K562 (cell line): ENCODE results near the gene BRME1. TPM values are rescaled to one million over a fixed set of nuclear protein-coding genes. Genes with fewer than 3 reads are reported as not detected.
A peak's percentile ranks its signal among the peaks of the same experiment; 100 is the strongest.

Experiments used
- ZNF282 ChIP-seq: sonication (generic); formaldehyde crosslinking; IDR thresholded peaks from 2 replicates; pipeline ENCODE4 v1.8.1; 2023; ENCODE audit warnings: missing genetic modification reagents
- ZNF589 ChIP-seq: fragments of 200-800 bp; sonication (Bioruptor generic); IDR thresholded peaks from 2 replicates; pipeline ENCODE4 v1.6.1; 2016; ENCODE audit warnings: low read depth, missing genetic modification characterization, missing compliant biosample characterization
- ZNF76 ChIP-seq: fragments of 250-450 bp; sonication (Bioruptor Pico); IDR thresholded peaks from 2 replicates; pipeline ENCODE4 v1.4.0; 2020; ENCODE audit warnings: mild to moderate bottlenecking, moderate library complexity, borderline replicate concordance
- polyA plus RNA-seq, 8 experiments: library from polyadenylated mRNA; depleted of rRNA in 4 of 8; stranded (reverse) in 5 of 8; unstranded in 3 of 8; fragments of >200 nt; fragmentation: Nextera tagmentation in 2 of 8; fragmentation: Illumina TruSeq in 1 of 8; extraction: Ambion mirVana in 2 of 8; extraction: Trizol in 1 of 8; gene quantifications; 2 replicates each; pipeline versions ENCODE4 v1.2.1 to v1.2.3, GENCODE V29; 2011 to 2014; ENCODE audit warnings: inconsistent platforms in 1 of 8, missing spikeins in 1 of 8
- total RNA-seq, 7 experiments: library from RNA; depleted of rRNA in 6 of 7; stranded (reverse); fragments of >200 nt in 6 of 7; fragmentation: Illumina TruSeq in 2 of 7; extraction: Trizol in 2 of 7; gene quantifications; 2 replicates each; pipeline versions ENCODE4 v1.2.1 to v1.2.3, GENCODE V29; 2011 to 2021; ENCODE audit warnings: low replicate concordance in 1 of 7
- TF ChIP-seq, protein P1 (sequence below): fragments of 200-600 bp; sonication (generic); IDR thresholded peaks from one replicate; pipeline ENCODE4 v1.6.1; 2012; ENCODE audit warnings: mild to moderate bottlenecking, low read depth, low read length, inconsistent platforms
- TF ChIP-seq, protein P2 (sequence below): sonication (generic); formaldehyde crosslinking; IDR thresholded peaks from 2 replicates; pipeline ENCODE4 v1.8.1; 2023; ENCODE audit warnings: mild to moderate bottlenecking, missing genetic modification reagents

Gene BRME1
- total and polyA plus RNA-seq, 9 of the 15 experiments (the other 6 are each of a cell fraction or from before 2014, with no cell fraction given) = 0.75 to 6.1 (median 3.6) TPM

DNA sequence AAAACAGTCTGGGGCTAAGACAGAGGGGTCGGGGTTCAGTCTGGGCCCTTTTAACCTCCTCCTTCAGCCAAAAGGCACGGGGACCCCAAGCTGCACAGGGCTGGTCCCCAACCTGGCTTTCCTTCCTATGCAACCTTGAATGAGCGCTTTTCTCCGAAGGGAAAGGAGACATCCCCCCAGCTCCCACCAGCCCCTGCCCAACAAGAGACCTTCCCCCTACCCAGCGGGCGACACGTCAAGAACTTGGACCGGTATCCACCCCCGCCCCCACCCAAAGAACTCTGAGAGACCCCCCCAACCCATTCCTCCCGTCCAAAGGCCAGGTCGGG is 64.0 kb downstream of the BRME1 start (continued):
- TF ChIP-seq, protein P1, sequence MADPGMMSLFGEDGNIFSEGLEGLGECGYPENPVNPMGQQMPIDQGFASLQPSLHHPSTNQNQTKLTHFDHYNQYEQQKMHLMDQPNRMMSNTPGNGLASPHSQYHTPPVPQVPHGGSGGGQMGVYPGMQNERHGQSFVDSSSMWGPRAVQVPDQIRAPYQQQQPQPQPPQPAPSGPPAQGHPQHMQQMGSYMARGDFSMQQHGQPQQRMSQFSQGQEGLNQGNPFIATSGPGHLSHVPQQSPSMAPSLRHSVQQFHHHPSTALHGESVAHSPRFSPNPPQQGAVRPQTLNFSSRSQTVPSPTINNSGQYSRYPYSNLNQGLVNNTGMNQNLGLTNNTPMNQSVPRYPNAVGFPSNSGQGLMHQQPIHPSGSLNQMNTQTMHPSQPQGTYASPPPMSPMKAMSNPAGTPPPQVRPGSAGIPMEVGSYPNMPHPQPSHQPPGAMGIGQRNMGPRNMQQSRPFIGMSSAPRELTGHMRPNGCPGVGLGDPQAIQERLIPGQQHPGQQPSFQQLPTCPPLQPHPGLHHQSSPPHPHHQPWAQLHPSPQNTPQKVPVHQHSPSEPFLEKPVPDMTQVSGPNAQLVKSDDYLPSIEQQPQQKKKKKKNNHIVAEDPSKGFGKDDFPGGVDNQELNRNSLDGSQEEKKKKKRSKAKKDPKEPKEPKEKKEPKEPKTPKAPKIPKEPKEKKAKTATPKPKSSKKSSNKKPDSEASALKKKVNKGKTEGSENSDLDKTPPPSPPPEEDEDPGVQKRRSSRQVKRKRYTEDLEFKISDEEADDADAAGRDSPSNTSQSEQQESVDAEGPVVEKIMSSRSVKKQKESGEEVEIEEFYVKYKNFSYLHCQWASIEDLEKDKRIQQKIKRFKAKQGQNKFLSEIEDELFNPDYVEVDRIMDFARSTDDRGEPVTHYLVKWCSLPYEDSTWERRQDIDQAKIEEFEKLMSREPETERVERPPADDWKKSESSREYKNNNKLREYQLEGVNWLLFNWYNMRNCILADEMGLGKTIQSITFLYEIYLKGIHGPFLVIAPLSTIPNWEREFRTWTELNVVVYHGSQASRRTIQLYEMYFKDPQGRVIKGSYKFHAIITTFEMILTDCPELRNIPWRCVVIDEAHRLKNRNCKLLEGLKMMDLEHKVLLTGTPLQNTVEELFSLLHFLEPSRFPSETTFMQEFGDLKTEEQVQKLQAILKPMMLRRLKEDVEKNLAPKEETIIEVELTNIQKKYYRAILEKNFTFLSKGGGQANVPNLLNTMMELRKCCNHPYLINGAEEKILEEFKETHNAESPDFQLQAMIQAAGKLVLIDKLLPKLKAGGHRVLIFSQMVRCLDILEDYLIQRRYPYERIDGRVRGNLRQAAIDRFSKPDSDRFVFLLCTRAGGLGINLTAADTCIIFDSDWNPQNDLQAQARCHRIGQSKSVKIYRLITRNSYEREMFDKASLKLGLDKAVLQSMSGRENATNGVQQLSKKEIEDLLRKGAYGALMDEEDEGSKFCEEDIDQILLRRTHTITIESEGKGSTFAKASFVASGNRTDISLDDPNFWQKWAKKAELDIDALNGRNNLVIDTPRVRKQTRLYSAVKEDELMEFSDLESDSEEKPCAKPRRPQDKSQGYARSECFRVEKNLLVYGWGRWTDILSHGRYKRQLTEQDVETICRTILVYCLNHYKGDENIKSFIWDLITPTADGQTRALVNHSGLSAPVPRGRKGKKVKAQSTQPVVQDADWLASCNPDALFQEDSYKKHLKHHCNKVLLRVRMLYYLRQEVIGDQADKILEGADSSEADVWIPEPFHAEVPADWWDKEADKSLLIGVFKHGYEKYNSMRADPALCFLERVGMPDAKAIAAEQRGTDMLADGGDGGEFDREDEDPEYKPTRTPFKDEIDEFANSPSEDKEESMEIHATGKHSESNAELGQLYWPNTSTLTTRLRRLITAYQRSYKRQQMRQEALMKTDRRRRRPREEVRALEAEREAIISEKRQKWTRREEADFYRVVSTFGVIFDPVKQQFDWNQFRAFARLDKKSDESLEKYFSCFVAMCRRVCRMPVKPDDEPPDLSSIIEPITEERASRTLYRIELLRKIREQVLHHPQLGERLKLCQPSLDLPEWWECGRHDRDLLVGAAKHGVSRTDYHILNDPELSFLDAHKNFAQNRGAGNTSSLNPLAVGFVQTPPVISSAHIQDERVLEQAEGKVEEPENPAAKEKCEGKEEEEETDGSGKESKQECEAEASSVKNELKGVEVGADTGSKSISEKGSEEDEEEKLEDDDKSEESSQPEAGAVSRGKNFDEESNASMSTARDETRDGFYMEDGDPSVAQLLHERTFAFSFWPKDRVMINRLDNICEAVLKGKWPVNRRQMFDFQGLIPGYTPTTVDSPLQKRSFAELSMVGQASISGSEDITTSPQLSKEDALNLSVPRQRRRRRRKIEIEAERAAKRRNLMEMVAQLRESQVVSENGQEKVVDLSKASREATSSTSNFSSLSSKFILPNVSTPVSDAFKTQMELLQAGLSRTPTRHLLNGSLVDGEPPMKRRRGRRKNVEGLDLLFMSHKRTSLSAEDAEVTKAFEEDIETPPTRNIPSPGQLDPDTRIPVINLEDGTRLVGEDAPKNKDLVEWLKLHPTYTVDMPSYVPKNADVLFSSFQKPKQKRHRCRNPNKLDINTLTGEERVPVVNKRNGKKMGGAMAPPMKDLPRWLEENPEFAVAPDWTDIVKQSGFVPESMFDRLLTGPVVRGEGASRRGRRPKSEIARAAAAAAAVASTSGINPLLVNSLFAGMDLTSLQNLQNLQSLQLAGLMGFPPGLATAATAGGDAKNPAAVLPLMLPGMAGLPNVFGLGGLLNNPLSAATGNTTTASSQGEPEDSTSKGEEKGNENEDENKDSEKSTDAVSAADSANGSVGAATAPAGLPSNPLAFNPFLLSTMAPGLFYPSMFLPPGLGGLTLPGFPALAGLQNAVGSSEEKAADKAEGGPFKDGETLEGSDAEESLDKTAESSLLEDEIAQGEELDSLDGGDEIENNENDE = no peak
- TF ChIP-seq ZNF589 (0 out of 2 replicates have a peak, but pooled peaks have one; percentile 14), ZNF282 (CRISPR knock-in tag) (no peak), ZNF76 (no peak)
- TF ChIP-seq, protein P2, sequence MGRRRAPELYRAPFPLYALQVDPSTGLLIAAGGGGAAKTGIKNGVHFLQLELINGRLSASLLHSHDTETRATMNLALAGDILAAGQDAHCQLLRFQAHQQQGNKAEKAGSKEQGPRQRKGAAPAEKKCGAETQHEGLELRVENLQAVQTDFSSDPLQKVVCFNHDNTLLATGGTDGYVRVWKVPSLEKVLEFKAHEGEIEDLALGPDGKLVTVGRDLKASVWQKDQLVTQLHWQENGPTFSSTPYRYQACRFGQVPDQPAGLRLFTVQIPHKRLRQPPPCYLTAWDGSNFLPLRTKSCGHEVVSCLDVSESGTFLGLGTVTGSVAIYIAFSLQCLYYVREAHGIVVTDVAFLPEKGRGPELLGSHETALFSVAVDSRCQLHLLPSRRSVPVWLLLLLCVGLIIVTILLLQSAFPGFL (CRISPR knock-in tag) = no peak
